ENCODE data around the gene SCN8A.
"Not testable (repeated sequence)": the region's sequence is repeated elsewhere in the genome, so short reads cannot be mapped to it uniquely, and the experiment has no call there.

SCN8A gene

GRCh38 chr12:51591016-51591901 is at the start of gene SCN8A:
SCN8A (plus strand) TSS chr12:51591233; CDS start chr12:51662818, 71,585 bp downstream.
- peak; percentile 22 for DNase-seq

GRCh38 chr12:51546097-51546496 is 44.9 kb upstream of the SCN8A start:
- no peak for DNase-seq

- DNase-seq: no peak
Observed at GRCh38 chr12:51547606-51548005, 43.4 kb upstream of the SCN8A start.

- no peak for DNase-seq
Observed at GRCh38 chr12:51548241-51548640, 42.8 kb upstream of the SCN8A start.

GRCh38 chr12:51549637-51550036 is 41.4 kb upstream of the SCN8A start:
- DNase-seq: no peak

- DNase-seq: not testable (repeated sequence)
Observed at GRCh38 chr12:51568271-51569032, 22.6 kb upstream of the SCN8A start.

GRCh38 chr12:51579321-51579850 is 11.6 kb upstream of the SCN8A start:
- no peak for DNase-seq

GRCh38 chr12:51589060-51589459 is 2.0 kb upstream of the SCN8A start:
- DNase-seq: no peak

GRCh38 chr12:51589557-51590176 is 1.4 kb upstream of the SCN8A start:
- DNase-seq: no peak

- peak; percentile 64 for DNase-seq
Observed at GRCh38 chr12:51590347-51591015, 552 bp upstream of the SCN8A start.

GRCh38 chr12:51592034-51592705 is 1.1 kb downstream of the SCN8A start:
- DNase-seq: no peak

GRCh38 chr12:51593021-51593420 is 2.0 kb downstream of the SCN8A start:
- DNase-seq: no peak

- DNase-seq: peak; percentile 12
Observed at GRCh38 chr12:51593539-51593938, 2.5 kb downstream of the SCN8A start.

GRCh38 chr12:51598156-51598555 is 7.1 kb downstream of the SCN8A start:
- DNase-seq: no peak

GRCh38 chr12:51600721-51601120 is 9.7 kb downstream of the SCN8A start:
- no peak for DNase-seq

GRCh38 chr12:51601241-51601640 is 10.2 kb downstream of the SCN8A start:
- no peak for DNase-seq

- not testable (repeated sequence) for DNase-seq
Observed at GRCh38 chr12:51605896-51606295, 14.9 kb downstream of the SCN8A start.

- not testable (repeated sequence) for DNase-seq
Observed at GRCh38 chr12:51607197-51607596, 16.2 kb downstream of the SCN8A start.

GRCh38 chr12:51620448-51620847 is 29.4 kb downstream of the SCN8A start:
- DNase-seq: no peak

GRCh38 chr12:51621156-51621922 is 30.3 kb downstream of the SCN8A start:
- DNase-seq: no peak

- no peak for DNase-seq
Observed at GRCh38 chr12:51622564-51622963, 31.5 kb downstream of the SCN8A start.

Measured in activated gamma-delta T cell treated with Interleukin-2 at 50 U/mL for 16 hours (primary cell).